ENCODE data around the gene PTCH1.

GRCh38 chr9:95451065-95451426, 65.7 kb downstream of the PTCH1 start:
- no peak for TF ChIP-seq CTCF (IDR thresholded peaks at IDR 0.05)
- TF ChIP-seq POLR2A (IDR thresholded peaks at IDR 0.05) = no peak
